Adrenal gland (tissue), 12 donors: Measurements from ENCODE around the gene MINDY4. TPM values are rescaled to one million over a fixed set of nuclear protein-coding genes. Genes with fewer than 3 reads are reported as not detected.

Experiments used
- DNase-seq, 7 donors: peaks; one replicate each; pipeline ENCODE4 v3.0.0-alpha.2; 2019 to 2020
- H3K27ac ChIP-seq, 5 donors: fragments of 200-600 bp; sonication (generic) in 4 of 5; 1 replicate in 3 of 5; 2 replicates in 2 of 5; pipeline versions ENCODE4 v1.5.1 to v1.8.0; 2016 to 2020; ENCODE audit warnings: mild to moderate bottlenecking in 1 of 5
- H3K27me3 ChIP-seq: fragments of 200-600 bp; 2 replicates; pipeline ENCODE4 v1.8.0; 2021
- H3K36me3 ChIP-seq, 2 donors: fragments of 200-600 bp; replicated peaks in 1 of 2; 1 replicate in 1 of 2; 2 replicates in 1 of 2; pipeline versions ENCODE4 v1.5.1 to v1.8.0; 2018 to 2022
- H3K4me1 ChIP-seq, 2 donors: fragments of 200-600 bp; replicated peaks in 1 of 2; 1 replicate in 1 of 2; 2 replicates in 1 of 2; pipeline versions ENCODE4 v1.5.1 to v1.8.0; 2018 to 2021
- H3K4me3 ChIP-seq, 4 donors: fragments of 200-600 bp; sonication (generic) in 3 of 4; one replicate each; pipeline ENCODE4 v1.5.1; 2016 to 2018
- H3K9me3 ChIP-seq, 3 donors: fragments of 200-600 bp; sonication (generic) in 1 of 3; replicated peaks in 1 of 3; 1 replicate in 2 of 3; 2 replicates in 1 of 3; pipeline versions ENCODE4 v1.5.1 to v1.8.0; 2016 to 2021
- POLR2A ChIP-seq, 2 donors: fragments of 450-650 bp; IDR thresholded peaks; one replicate each; pipeline ENCODE4 v1.6.1; 2017; ENCODE audit warnings: antibody characterized with exemption in 2 of 2, mild to moderate bottlenecking in 2 of 2, moderate library complexity in 1 of 2
- WGBS, 4 donors: extraction: QIAGEN DNeasy Blood & Tissue Kit in 2 of 4; methylation state at CpG; one replicate each; pipeline versions ENCODE4 v1.1.5 to v1.1.7; 2013 to 2017; 5-methylcytosine and 5-hydroxymethylcytosine counted together
- intact Hi-C, 2 donors: fragments of 100-400 bp; cut with DNase I; formaldehyde crosslinking; loops; one replicate each; pipeline versions ENCODE4 v1.14.1 to v1.15.0; 2022 to 2023
- polyA plus RNA-seq, 3 donors: library from polyadenylated mRNA; stranded (reverse); fragments of 200-250 nt in 2 of 3; fragments of 350-450 nt in 1 of 3; fragmentation: Illumina TruSeq in 1 of 3; extraction: RNeasy Lipid Tissue Mini Kit (QIAGEN cat#74804) in 1 of 3; gene quantifications; one replicate each; pipeline ENCODE4 v1.2.3, GENCODE V29; 2013 to 2014
- total RNA-seq, 9 donors: library from RNA; depleted of rRNA in 4 of 9; stranded (reverse); fragments of >200 nt in 4 of 9; fragments of 120-200 nt in 1 of 9; fragmentation: NEBNext Ultra II Directional in 1 of 9; extraction: Animal tissue kit (Norgen Biotek cat#: 25700) in 1 of 9; gene quantifications; one replicate each; pipeline versions ENCODE4 v1.1.0 to v1.2.4, GENCODE V29; 2013 to 2023
- TF ChIP-seq, protein P1 (sequence below), 6 experiments: fragments of 450-650 bp in 4 of 6; fragments of 200-600 bp in 2 of 6; sonication (generic) in 1 of 6; IDR thresholded peaks; 1 replicate in 5 of 6; 2 replicates in 1 of 6; pipeline versions ENCODE4 v1.5.1 to v1.8.0; 2016 to 2021; ENCODE audit warnings: antibody characterized with exemption in 6 of 6, mild to moderate bottlenecking in 2 of 6, moderate library complexity in 1 of 6
- donor health status: healthy with polysubstance abuse.
- donor health status: Bipolar disorder and iron deficiency.
- donor health status: DM: yes; HTN: yes; CAD: no.
- donor health status: DM: no; HTN: no; CAD: no.
- donor health status: DM: no; HTN: no; CAD: no.
- donor health status: DM: yes; HTN: yes; CAD: no.

Gene MINDY4
- total and polyA plus RNA-seq, 12 donors = 4.8 to 19.9 (median 7.3) TPM

DNA sequence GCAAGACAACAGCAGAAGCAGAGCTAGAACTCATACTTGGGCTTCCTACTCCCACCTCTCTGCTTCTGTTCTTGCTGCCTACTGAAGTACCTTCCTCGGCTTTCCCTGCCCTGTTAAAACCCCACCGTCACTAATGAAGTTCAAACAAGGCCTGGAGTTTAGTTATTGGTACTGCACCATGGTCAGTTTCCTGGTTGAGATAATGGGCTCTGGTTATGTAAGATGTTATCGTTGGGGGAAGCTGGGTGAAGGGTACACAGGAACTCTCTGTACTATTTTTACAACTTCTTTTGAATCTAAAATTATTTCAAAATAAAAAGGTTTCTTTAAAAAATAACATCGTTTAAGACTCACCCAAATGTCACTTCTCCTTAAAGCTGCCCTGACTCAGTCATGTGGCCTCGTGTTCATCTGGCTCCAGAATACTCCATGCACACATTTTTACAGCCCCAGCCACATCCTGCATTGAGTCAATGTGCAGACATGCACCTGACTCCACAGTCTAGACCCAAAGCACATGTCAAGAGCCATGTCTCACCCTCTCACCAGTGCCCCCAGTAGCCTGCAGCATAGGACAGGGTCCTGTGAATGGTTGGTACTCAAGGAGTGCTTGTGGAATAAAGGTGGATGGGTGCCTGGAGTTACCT is 103.6 kb downstream of the MINDY4 start:
- Histone ChIP-seq H3K27ac (no peak overlapping the region), H3K36me3 (no peaks in the 10 kb centered on the region), H3K27me3 (no peaks in the 10 kb centered on the region), H3K4me1 (no peaks in the 10 kb centered on the region), H3K4me3 (no peak overlapping the region), H3K9me3 (no peaks in the 10 kb centered on the region)
- no peak for DNase-seq
- 87 to 90% (median 88%) methylated on average over 5 of the region's 5 CpGs for WGBS, 4 donors
- no peak for TF ChIP-seq POLR2A (IDR thresholded peaks at IDR 0.05)
- TF ChIP-seq, protein P1, sequence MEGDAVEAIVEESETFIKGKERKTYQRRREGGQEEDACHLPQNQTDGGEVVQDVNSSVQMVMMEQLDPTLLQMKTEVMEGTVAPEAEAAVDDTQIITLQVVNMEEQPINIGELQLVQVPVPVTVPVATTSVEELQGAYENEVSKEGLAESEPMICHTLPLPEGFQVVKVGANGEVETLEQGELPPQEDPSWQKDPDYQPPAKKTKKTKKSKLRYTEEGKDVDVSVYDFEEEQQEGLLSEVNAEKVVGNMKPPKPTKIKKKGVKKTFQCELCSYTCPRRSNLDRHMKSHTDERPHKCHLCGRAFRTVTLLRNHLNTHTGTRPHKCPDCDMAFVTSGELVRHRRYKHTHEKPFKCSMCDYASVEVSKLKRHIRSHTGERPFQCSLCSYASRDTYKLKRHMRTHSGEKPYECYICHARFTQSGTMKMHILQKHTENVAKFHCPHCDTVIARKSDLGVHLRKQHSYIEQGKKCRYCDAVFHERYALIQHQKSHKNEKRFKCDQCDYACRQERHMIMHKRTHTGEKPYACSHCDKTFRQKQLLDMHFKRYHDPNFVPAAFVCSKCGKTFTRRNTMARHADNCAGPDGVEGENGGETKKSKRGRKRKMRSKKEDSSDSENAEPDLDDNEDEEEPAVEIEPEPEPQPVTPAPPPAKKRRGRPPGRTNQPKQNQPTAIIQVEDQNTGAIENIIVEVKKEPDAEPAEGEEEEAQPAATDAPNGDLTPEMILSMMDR (IDR thresholded peaks at IDR 0.05) = no peak
- intact Hi-C loops = no loop called here

- WGBS, 4 donors = 80 to 92% (median 87%) methylated on average over 8 to 9 of the region's 9 CpGs
- H3K9me3 ChIP-seq = no peaks in the 10 kb centered on the region
Measured at GRCh38 chr7:30877015-30877769, 106.0 kb downstream of the MINDY4 start.

GRCh38 chr7:30877993-30878392 is 106.8 kb downstream of the MINDY4 start:
- Histone ChIP-seq H3K4me3 (no peak overlapping the region), H3K27me3 (no peaks in the 10 kb centered on the region), H3K4me1 (no peaks in the 10 kb centered on the region), H3K27ac (no peak overlapping the region), H3K9me3 (no peaks in the 10 kb centered on the region), H3K36me3 (no peaks in the 10 kb centered on the region)
- WGBS, 4 donors = 89 to 100% (median 98%) methylated on average over 1 to 5 of the region's 5 CpGs
- TF ChIP-seq, protein P1 (IDR thresholded peaks at IDR 0.05) = no peak
- intact Hi-C loops = no loop called here
- no peak for DNase-seq

More at GRCh38 chr7:30877015-30877769, 106.0 kb downstream of the MINDY4 start:
- intact Hi-C loops = no loop called here
- Histone ChIP-seq H3K36me3 (no peaks in the 10 kb centered on the region), H3K27ac (no peak overlapping the region), H3K4me1 (no peaks in the 10 kb centered on the region), H3K4me3 (no peak overlapping the region), H3K27me3 (no peaks in the 10 kb centered on the region)
- DNase-seq = no peak
- no peak for TF ChIP-seq POLR2A (IDR thresholded peaks at IDR 0.05)
- TF ChIP-seq, protein P1 (IDR thresholded peaks at IDR 0.05) = no peak

DNA sequence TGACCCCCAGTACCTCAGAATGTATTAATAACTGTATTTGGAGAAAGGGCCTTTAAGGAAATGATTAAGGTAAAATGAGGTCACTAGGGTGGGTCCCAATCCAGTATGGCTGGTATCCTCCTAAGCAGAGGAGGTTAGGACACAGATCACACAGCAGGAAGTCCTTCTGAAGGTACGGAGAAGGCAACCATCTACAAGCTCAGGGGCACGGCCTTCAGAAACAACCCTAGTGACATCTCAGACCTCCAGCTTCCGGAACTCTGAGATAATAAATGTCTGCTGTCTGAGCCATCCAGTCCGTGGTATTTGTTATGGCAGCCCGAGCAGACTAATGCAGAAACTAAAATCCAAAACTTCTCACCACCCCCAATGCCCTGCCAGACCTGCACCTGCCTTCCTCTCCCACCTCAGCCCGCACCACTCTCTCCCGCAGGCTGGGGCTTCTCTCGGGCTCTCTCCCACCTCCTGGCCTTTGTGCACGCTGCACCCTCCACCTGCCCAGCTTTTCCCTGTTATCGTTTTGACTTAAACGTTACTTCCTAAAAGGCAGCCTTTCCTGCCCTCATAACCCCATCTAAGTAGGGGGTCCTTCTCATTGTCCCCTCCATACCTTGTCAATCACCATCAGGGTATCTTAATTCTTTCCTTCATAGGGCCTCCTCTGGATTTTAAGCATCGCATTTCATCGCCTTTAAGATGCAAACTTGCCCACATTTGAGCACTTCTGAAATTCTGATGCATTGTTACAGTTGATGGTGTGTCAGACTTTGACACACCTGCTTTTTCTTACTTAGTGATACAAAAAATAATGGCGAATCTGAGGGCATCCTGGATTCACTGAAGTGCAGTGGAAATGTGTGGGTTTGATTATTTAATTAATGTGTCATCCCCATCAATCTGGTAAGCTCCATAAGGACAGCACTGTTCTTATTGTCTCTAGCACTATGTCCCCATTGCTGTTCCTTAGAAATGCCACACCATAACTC is 108.2 kb downstream of the MINDY4 start:
- WGBS, 4 donors = 66 to 72% (median 70%) methylated on average over 14 of the region's 14 CpGs
- no peak overlapping the region for H3K4me3 ChIP-seq
- DNase-seq = no peak
- intact Hi-C loops = no loop called here
- no peak overlapping the region for H3K27ac ChIP-seq
- no peaks in the 10 kb centered on the region for H3K36me3 ChIP-seq
- no peaks in the 10 kb centered on the region for H3K4me1 ChIP-seq
- no peaks in the 10 kb centered on the region for H3K27me3 ChIP-seq
- TF ChIP-seq, protein P1 (IDR thresholded peaks at IDR 0.05) = no peak
- H3K9me3 ChIP-seq = no peaks in the 10 kb centered on the region
